HEK293 (cell line): ENCODE data around the gene ATF6B.

Experiments
- CTCF ChIA-PET: fragments of 350-600 bp; formaldehyde crosslinking; extraction: SDS; loops from one replicate; lab custom pipeline; 2021; ENCODE audit warnings: antibody characterized with exemption; lab: Yijun Ruan, JAX
- POLR2A ChIA-PET: fragments of 300-600 bp; formaldehyde crosslinking; extraction: SDS; loops from one replicate; lab custom pipeline; 2020; ENCODE audit warnings: antibody characterized with exemption, inconsistent platforms; lab: Yijun Ruan, JAX
- H3K27ac ChIP-seq: fragments of 200-500 bp; sonication (Bioruptor generic); 2 replicates; pipeline ENCODE4 v1.5.1; 2014; ENCODE audit warnings: low read depth, low read length, control low read depth, inconsistent platforms; ENCODE audit errors: extremely low read depth
- H3K36me3 ChIP-seq, 2 experiments: fragments of 200-500 bp in 1 of 2; sonication (Bioruptor generic) in 1 of 2; 1 replicate in 1 of 2; 2 replicates in 1 of 2; pipeline ENCODE4 v1.5.1; 2014 to 2017; ENCODE audit warnings: inconsistent platforms in 2 of 2, low read length in 2 of 2; ENCODE audit not compliant: control insufficient read depth in 2 of 2, insufficient read depth in 1 of 2
- H3K4me1 ChIP-seq: fragments of 200-500 bp; sonication (Bioruptor generic); 2 replicates; pipeline ENCODE4 v1.5.1; 2014; ENCODE audit warnings: mild to moderate bottlenecking, low read length, inconsistent platforms; ENCODE audit not compliant: control insufficient read depth, insufficient read depth
- H3K4me3 ChIP-seq: 2 replicates; pipeline ENCODE4 v1.5.1; 2011; ENCODE audit warnings: low read depth, mild to moderate bottlenecking, control low read depth, low read length, moderate library complexity
- H3K9me3 ChIP-seq: fragments of 200-500 bp; sonication (Bioruptor generic); 2 replicates; pipeline ENCODE4 v1.5.1; 2014; ENCODE audit warnings: low read depth, low read length, inconsistent platforms; ENCODE audit not compliant: control insufficient read depth, insufficient read depth
- GLIS1 ChIP-seq: fragments of 450-650 bp; formaldehyde crosslinking; IDR thresholded peaks from 2 replicates; pipeline ENCODE4 v1.5.1; 2016; ENCODE audit warnings: missing biosample characterization, missing genetic modification characterization
- KLF1 ChIP-seq: fragments of 450-650 bp; formaldehyde crosslinking; IDR thresholded peaks from 2 replicates; pipeline ENCODE4 v1.5.1; 2016; ENCODE audit warnings: missing biosample characterization, missing genetic modification characterization
- SP3 ChIP-seq: fragments of 450-650 bp; formaldehyde crosslinking; IDR thresholded peaks from 2 replicates; pipeline ENCODE4 v1.5.1; 2016; ENCODE audit warnings: missing biosample characterization, missing genetic modification characterization
- ZBTB17 ChIP-seq: fragments of 450-650 bp; formaldehyde crosslinking; IDR thresholded peaks from 2 replicates; pipeline ENCODE4 v1.5.1; 2016; ENCODE audit warnings: missing biosample characterization, missing genetic modification characterization
- ZFHX2 ChIP-seq: fragments of 450-650 bp; formaldehyde crosslinking; conservative IDR thresholded peaks from 2 replicates; pipeline ENCODE4 v1.5.1; 2016; ENCODE audit warnings: missing biosample characterization, missing genetic modification characterization
- ZIC2 ChIP-seq: fragments of 450-650 bp; formaldehyde crosslinking; IDR thresholded peaks from 2 replicates; pipeline ENCODE4 v1.5.1; 2016; ENCODE audit warnings: missing biosample characterization, missing genetic modification characterization
- ZNF548 ChIP-seq: fragments of 450-650 bp; formaldehyde crosslinking; IDR thresholded peaks from 2 replicates; pipeline ENCODE4 v1.5.1; 2016; ENCODE audit warnings: missing biosample characterization, missing genetic modification characterization
- ZSCAN16 ChIP-seq: fragments of 450-650 bp; formaldehyde crosslinking; IDR thresholded peaks from 2 replicates; pipeline ENCODE4 v1.5.1; 2016; ENCODE audit warnings: missing biosample characterization, missing genetic modification characterization
- TF ChIP-seq, protein P1 (sequence below): fragments of 450-650 bp; formaldehyde crosslinking; IDR thresholded peaks from 2 replicates; pipeline ENCODE4 v1.5.1; 2017; ENCODE audit warnings: missing biosample characterization, missing genetic modification characterization
- TF ChIP-seq, protein P2 (sequence below): fragments of 450-650 bp; formaldehyde crosslinking; IDR thresholded peaks from 2 replicates; pipeline ENCODE4 v1.5.1; 2016; ENCODE audit warnings: missing biosample characterization, missing genetic modification characterization
- TF ChIP-seq, protein P3 (sequence below): fragments of 450-650 bp; formaldehyde crosslinking; IDR thresholded peaks from 2 replicates; pipeline ENCODE4 v1.5.1; 2016; ENCODE audit warnings: missing biosample characterization, missing genetic modification characterization
- TF ChIP-seq, protein P4 (sequence below): fragments of 450-650 bp; formaldehyde crosslinking; IDR thresholded peaks from 2 replicates; pipeline ENCODE4 v1.5.1; 2016; ENCODE audit warnings: missing biosample characterization, missing genetic modification characterization
- TF ChIP-seq, protein P5 (sequence below): fragments of 450-650 bp; formaldehyde crosslinking; IDR thresholded peaks from 2 replicates; pipeline ENCODE4 v1.5.1; 2016; ENCODE audit warnings: missing biosample characterization, missing genetic modification characterization, low read depth

The ATF6B gene

DNA sequence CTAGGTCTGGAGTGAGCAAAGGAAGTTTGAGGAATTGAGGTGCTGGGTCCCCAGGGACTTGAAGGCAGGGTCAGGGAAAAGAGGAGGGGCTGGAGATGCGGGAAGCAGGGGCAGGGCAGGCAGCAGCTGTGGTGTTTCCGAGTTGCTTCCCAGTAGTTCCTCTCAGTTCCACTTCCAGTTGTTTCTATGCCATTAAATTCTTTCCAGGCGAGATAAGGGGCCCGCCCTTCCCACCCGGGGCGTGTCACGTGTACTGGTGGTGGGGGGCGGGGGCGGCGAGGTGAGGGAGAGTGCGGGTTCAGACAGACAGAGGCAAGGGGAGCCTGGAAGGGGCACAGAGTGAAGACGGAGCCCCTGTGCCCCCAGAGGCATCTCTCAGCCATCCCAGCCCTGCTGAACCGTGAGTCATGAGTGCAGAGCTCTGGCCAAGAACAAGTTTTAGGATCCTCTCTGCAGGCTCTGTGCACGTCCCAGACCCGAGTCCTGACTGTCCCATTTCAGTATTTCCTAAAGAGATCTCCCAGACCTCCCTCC lies 19.9 kb downstream of the ATF6B start:
- H3K4me3 ChIP-seq: no peak overlapping the region
- no peak overlapping the region for H3K27ac ChIP-seq
- no peaks in the 10 kb centered on the region for H3K9me3 ChIP-seq
- TF ChIP-seq GLIS1 (tag by site-specific recombination) (peak; percentile 58), ZNF548 (tag by site-specific recombination) (no peak), ZBTB17 (tag by site-specific recombination) (peak; percentile 35; the same call in 1 of the 2 replicates), ZIC2 (tag by site-specific recombination) (peak; percentile 36; the same call in 1 of the 2 replicates), KLF1 (peak; percentile 87), ZFHX2 (0 out of 2 replicates have a peak, but pooled peaks have one; percentile 14), ZSCAN16 (tag by site-specific recombination) (peak; percentile 91)
- TF ChIP-seq, protein P1, sequence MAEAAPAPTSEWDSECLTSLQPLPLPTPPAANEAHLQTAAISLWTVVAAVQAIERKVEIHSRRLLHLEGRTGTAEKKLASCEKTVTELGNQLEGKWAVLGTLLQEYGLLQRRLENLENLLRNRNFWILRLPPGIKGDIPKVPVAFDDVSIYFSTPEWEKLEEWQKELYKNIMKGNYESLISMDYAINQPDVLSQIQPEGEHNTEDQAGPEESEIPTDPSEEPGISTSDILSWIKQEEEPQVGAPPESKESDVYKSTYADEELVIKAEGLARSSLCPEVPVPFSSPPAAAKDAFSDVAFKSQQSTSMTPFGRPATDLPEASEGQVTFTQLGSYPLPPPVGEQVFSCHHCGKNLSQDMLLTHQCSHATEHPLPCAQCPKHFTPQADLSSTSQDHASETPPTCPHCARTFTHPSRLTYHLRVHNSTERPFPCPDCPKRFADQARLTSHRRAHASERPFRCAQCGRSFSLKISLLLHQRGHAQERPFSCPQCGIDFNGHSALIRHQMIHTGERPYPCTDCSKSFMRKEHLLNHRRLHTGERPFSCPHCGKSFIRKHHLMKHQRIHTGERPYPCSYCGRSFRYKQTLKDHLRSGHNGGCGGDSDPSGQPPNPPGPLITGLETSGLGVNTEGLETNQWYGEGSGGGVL (tag by site-specific recombination): peak; percentile 46
- TF ChIP-seq, protein P2, sequence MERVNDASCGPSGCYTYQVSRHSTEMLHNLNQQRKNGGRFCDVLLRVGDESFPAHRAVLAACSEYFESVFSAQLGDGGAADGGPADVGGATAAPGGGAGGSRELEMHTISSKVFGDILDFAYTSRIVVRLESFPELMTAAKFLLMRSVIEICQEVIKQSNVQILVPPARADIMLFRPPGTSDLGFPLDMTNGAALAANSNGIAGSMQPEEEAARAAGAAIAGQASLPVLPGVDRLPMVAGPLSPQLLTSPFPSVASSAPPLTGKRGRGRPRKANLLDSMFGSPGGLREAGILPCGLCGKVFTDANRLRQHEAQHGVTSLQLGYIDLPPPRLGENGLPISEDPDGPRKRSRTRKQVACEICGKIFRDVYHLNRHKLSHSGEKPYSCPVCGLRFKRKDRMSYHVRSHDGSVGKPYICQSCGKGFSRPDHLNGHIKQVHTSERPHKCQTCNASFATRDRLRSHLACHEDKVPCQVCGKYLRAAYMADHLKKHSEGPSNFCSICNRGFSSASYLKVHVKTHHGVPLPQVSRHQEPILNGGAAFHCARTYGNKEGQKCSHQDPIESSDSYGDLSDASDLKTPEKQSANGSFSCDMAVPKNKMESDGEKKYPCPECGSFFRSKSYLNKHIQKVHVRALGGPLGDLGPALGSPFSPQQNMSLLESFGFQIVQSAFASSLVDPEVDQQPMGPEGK (tag by site-specific recombination): peak; percentile 22; the same call in 1 of the 2 replicates
- TF ChIP-seq, protein P3, sequence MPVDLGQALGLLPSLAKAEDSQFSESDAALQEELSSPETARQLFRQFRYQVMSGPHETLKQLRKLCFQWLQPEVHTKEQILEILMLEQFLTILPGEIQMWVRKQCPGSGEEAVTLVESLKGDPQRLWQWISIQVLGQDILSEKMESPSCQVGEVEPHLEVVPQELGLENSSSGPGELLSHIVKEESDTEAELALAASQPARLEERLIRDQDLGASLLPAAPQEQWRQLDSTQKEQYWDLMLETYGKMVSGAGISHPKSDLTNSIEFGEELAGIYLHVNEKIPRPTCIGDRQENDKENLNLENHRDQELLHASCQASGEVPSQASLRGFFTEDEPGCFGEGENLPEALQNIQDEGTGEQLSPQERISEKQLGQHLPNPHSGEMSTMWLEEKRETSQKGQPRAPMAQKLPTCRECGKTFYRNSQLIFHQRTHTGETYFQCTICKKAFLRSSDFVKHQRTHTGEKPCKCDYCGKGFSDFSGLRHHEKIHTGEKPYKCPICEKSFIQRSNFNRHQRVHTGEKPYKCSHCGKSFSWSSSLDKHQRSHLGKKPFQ (tag by site-specific recombination): no peak
- CTCF ChIA-PET: interaction anchor here (0.7 to 5.9 kb wide), 4 partner anchors 9 to 331 kb away, joined by 3 to 45 read pairs (median 4); a partner anchor contains a TSS
- H3K36me3 ChIP-seq: peaks cover 0 to 7% of the 10 kb centered on the region in 2 experiments; a peak in 1 of 3 replicates
- POLR2A ChIA-PET: interaction anchor here (0.7 to 1.6 kb wide), 4 partner anchors 9 to 210 kb away, joined by 3 to 5 read pairs (median 4); partner anchors contain the start of gene ATF6B
- peaks cover 9% of the 10 kb centered on the region; the same call in 1 of the 2 replicates for H3K4me1 ChIP-seq

DNA sequence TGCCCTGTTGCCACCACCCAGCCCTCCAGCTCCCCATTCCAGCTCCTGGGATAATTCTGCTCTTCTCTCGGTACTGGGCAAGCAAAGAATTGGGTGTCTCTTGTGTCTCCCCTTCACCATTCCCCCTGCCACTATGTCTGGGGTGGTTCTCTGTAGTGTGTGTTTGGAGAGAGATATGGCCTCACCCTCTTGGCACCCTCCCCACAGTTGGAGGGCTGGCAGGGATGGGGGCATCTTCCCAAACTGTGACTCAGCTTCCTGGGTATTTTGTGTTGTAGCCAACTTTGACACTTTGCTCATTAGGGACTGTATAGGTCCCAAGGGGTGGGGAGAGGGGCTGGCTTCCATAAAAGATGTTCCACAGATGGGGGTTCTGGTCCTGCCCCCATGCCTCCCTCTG lies 20.6 kb downstream of the ATF6B start:
- TF ChIP-seq, protein P4, sequence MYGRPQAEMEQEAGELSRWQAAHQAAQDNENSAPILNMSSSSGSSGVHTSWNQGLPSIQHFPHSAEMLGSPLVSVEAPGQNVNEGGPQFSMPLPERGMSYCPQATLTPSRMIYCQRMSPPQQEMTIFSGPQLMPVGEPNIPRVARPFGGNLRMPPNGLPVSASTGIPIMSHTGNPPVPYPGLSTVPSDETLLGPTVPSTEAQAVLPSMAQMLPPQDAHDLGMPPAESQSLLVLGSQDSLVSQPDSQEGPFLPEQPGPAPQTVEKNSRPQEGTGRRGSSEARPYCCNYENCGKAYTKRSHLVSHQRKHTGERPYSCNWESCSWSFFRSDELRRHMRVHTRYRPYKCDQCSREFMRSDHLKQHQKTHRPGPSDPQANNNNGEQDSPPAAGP (tag by site-specific recombination): peak; percentile 94
- TF ChIP-seq, protein P5, sequence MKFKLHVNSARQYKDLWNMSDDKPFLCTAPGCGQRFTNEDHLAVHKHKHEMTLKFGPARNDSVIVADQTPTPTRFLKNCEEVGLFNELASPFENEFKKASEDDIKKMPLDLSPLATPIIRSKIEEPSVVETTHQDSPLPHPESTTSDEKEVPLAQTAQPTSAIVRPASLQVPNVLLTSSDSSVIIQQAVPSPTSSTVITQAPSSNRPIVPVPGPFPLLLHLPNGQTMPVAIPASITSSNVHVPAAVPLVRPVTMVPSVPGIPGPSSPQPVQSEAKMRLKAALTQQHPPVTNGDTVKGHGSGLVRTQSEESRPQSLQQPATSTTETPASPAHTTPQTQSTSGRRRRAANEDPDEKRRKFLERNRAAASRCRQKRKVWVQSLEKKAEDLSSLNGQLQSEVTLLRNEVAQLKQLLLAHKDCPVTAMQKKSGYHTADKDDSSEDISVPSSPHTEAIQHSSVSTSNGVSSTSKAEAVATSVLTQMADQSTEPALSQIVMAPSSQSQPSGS (tag by site-specific recombination): no peak
- no peak for TF ChIP-seq SP3
- CTCF ChIA-PET: interaction anchor here (1.5 to 5.9 kb wide), 2 partner anchors 10 to 13 kb away, joined by 4 to 45 read pairs; no protein-coding TSS in a partner anchor
- Histone ChIP-seq H3K9me3 (no peaks in the 10 kb centered on the region), H3K4me3 (no peak overlapping the region), H3K4me1 (peaks cover 9% of the 10 kb centered on the region; the same call in 1 of the 2 replicates), H3K36me3 (peaks cover 0 to 6% of the 10 kb centered on the region in 2 experiments; a peak in 1 of 3 replicates), H3K27ac (no peak overlapping the region)
- POLR2A ChIA-PET: interaction anchor here (0.9 kb wide), 1 partner anchor 12 kb away, joined by 3 read pairs; no protein-coding TSS in a partner anchor
